GM10266 (cell line): ENCODE data around the gene CMTM3.
"Not testable (repeated sequence)": the region's sequence is repeated elsewhere in the genome, so short reads cannot be mapped to it uniquely, and the experiment has no call there.

ENCODE experiments used
- DNase-seq: peaks from one replicate; pipeline ENCODE4 v3.0.0; 2012; ENCODE audit errors: extremely low spot score
- CTCF ChIP-seq: IDR thresholded peaks from 2 replicates; pipeline ENCODE4 v1.5.1; 2012; ENCODE audit warnings: mild to moderate bottlenecking, low read depth; ENCODE audit not compliant: control insufficient read depth, insufficient read depth; ENCODE audit errors: missing control alignments

The CMTM3 gene

GRCh38 chr16:66629856-66630255 lies 25.4 kb downstream of the CMTM3 start:
- no peak for DNase-seq

GRCh38 chr16:66630561-66631260 lies 26.2 kb downstream of the CMTM3 start:
- not testable (repeated sequence) for DNase-seq

More at GRCh38 chr16:66629856-66630255, 25.4 kb downstream of the CMTM3 start:
- TF ChIP-seq CTCF: no peak

GRCh38 chr16:66631558-66631957 lies 27.1 kb downstream of the CMTM3 start:
- DNase-seq: not testable (repeated sequence)

- TF ChIP-seq CTCF: no peak
- no peak for DNase-seq
Measured at GRCh38 chr16:66634527-66635196, 30.2 kb downstream of the CMTM3 start.

GRCh38 chr16:66635406-66635805 lies 30.9 kb downstream of the CMTM3 start:
- TF ChIP-seq CTCF: no peak
- DNase-seq: no peak

- DNase-seq: no peak
- no peak for TF ChIP-seq CTCF
Measured at GRCh38 chr16:66636199-66636598, 31.7 kb downstream of the CMTM3 start.

- no peak for DNase-seq
- TF ChIP-seq CTCF: no peak
Measured at GRCh38 chr16:66637806-66638205, 33.3 kb downstream of the CMTM3 start.

GRCh38 chr16:66639091-66639885 lies 34.8 kb downstream of the CMTM3 start:
- TF ChIP-seq CTCF: no peak
- no peak for DNase-seq
